ENCODE data around the gene ERBB2. TPM values are rescaled to one million over a fixed set of nuclear protein-coding genes. Genes with fewer than 3 reads are reported as not detected.

Gene ERBB2
- total and polyA plus RNA-seq, 2 of the 13 experiments (the other 11 are each of a cell fraction or from before 2014, with no cell fraction given) = 57.7 to 64.1 TPM

DNA sequence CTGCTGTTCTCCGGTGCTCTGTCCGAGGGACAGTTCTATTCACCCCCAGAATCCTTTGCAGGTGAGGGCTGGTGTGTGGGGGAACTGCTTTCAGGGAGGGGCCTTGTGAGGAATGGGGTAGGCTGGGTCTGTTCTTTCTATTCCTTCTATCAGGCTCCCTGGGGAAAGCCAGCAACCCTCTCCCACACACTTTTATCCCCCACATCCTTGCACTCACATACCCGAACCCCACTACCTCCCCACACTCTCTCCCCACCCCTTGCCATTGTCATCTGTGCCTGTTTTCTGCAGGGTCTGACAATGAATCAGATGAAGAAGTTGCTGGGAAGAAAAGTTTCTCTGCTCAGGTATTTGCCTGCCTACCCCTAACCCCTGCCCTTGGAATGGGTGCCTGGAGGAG, 41.1 kb upstream of the ERBB2 start:
- BruUV-seq (replicated peaks) = no TSS peak
- ChIA-PET POLR2A (no interaction called here), CTCF (ENCODE audit: low intra/inter-chr PET ratio, low total read pairs) (no interaction called here)
- TF ChIP-seq ZNF230 (CRISPR knock-in tag; IDR thresholded peaks at IDR 0.05) (no peak), RORA (CRISPR knock-in tag; IDR thresholded peaks at IDR 0.05) (no peak), ZBTB34 (CRISPR knock-in tag; IDR thresholded peaks at IDR 0.05) (no peak), JARID2 (CRISPR knock-in tag; IDR thresholded peaks at IDR 0.05; ENCODE audit: insufficient replicate concordance) (no peak), KLF6 (CRISPR knock-in tag; IDR thresholded peaks at IDR 0.05) (no peak), CC2D1A (CRISPR knock-in tag; IDR thresholded peaks at IDR 0.05) (no peak), ZNF598 (CRISPR knock-in tag; IDR thresholded peaks at IDR 0.05; ENCODE audit: borderline replicate concordance) (no peak), ZNF883 (CRISPR knock-in tag; IDR thresholded peaks at IDR 0.05; ENCODE audit: not compliant biosample characterization) (no peak), ZBTB20 (CRISPR knock-in tag; IDR thresholded peaks at IDR 0.05; ENCODE audit: borderline replicate concordance, low read depth) (no peak), ZNF503 (CRISPR knock-in tag; IDR thresholded peaks at IDR 0.05) (no peak), TBP (CRISPR knock-in tag; IDR thresholded peaks at IDR 0.05) (no peak), FIP1L1 (IDR thresholded peaks at IDR 0.05; ENCODE audit: borderline replicate concordance, insufficient read depth, low read depth, low read length) (no peak), ZNF530 (CRISPR knock-in tag; IDR thresholded peaks at IDR 0.05; ENCODE audit: low read depth) (no peak), ZMYM4 (CRISPR knock-in tag; IDR thresholded peaks at IDR 0.05) (no peak), CEBPG (CRISPR knock-in tag; IDR thresholded peaks at IDR 0.05) (no peak)
- TF ChIP-seq, protein P1, sequence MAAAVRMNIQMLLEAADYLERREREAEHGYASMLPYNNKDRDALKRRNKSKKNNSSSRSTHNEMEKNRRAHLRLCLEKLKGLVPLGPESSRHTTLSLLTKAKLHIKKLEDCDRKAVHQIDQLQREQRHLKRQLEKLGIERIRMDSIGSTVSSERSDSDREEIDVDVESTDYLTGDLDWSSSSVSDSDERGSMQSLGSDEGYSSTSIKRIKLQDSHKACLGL (CRISPR knock-in tag; IDR thresholded peaks at IDR 0.05) = no peak
- TF ChIP-seq, protein P2, sequence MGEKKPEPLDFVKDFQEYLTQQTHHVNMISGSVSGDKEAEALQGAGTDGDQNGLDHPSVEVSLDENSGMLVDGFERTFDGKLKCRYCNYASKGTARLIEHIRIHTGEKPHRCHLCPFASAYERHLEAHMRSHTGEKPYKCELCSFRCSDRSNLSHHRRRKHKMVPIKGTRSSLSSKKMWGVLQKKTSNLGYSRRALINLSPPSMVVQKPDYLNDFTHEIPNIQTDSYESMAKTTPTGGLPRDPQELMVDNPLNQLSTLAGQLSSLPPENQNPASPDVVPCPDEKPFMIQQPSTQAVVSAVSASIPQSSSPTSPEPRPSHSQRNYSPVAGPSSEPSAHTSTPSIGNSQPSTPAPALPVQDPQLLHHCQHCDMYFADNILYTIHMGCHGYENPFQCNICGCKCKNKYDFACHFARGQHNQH (CRISPR knock-in tag; IDR thresholded peaks at IDR 0.05) = no peak
- TF ChIP-seq, protein P3, sequence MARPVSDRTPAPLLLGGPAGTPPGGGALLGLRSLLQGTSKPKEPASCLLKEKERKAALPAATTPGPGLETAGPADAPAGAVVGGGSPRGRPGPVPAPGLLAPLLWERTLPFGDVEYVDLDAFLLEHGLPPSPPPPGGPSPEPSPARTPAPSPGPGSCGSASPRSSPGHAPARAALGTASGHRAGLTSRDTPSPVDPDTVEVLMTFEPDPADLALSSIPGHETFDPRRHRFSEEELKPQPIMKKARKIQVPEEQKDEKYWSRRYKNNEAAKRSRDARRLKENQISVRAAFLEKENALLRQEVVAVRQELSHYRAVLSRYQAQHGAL (CRISPR knock-in tag; IDR thresholded peaks at IDR 0.05; ENCODE audit: not compliant biosample characterization) = no peak

More for the DNA sequence above, 41.1 kb upstream of the ERBB2 start:
- H3K27ac ChIP-seq (ENCODE audit: extremely low read length, insufficient read depth, low read length) = no peak overlapping the region
- peaks cover 16% of the 10 kb centered on the region for H3K4me1 ChIP-seq (ENCODE audit: insufficient read depth, low read length)
- ATAC-seq (no peak), DNase-seq (ENCODE audit: low spot score) (no peak), FAIRE-seq (no peak)
- peaks cover 27 to 33% of the 10 kb centered on the region in 2 experiments; a peak in 4 of 5 replicates for H3K36me3 ChIP-seq (replicated peaks in 1 of 2; ENCODE audit: control insufficient read depth in 1 of 2, insufficient read depth in 2 of 2, low read length in 2 of 2)
- no peaks in the 10 kb centered on the region for H3K9me3 ChIP-seq (ENCODE audit: low read length)
- in situ Hi-C loops (cut with HindIII; ENCODE audit: extremely low pct_ligation_motif_present, low pct_unique_long_range_greater_than_20kb) = no loop called here
- WGBS (ENCODE audit: low lambda C conversion rate) = 85% methylated on average over 3 of the region's 3 CpGs
- H3K4me3 ChIP-seq (replicated peaks in 1 of 3; ENCODE audit: insufficient read depth in 1 of 3, low read depth in 2 of 3, low read length in 3 of 3) = no peak overlapping the region
- H3K4me2 ChIP-seq (ENCODE audit: low read depth, low read length) = no peak overlapping the region
- H2AFZ ChIP-seq (ENCODE audit: low read length) = no peak overlapping the region
- no peaks in the 10 kb centered on the region; the same call in 1 of the 2 replicates for H4K20me1 ChIP-seq (ENCODE audit: insufficient read depth, low read length)
- H3K27me3 ChIP-seq (ENCODE audit: control insufficient read depth in 1 of 2, insufficient read depth in 2 of 2, low read length in 2 of 2) = no peaks in the 10 kb centered on the region
- intact Hi-C loops (cut with micrococcal nuclease; ENCODE audit: unreplicated experiment) = no loop called here
- no peak overlapping the region for H3K9ac ChIP-seq (ENCODE audit: insufficient read depth, low read depth, low read length)
- H3K79me2 ChIP-seq (ENCODE audit: insufficient read depth, low read length) = no peaks in the 10 kb centered on the region
